ENCODE data around the gene NPC1.
"Not testable (repeated sequence)": the region's sequence is repeated elsewhere in the genome, so short reads cannot be mapped to it uniquely, and the experiment has no call there.

The NPC1 gene

DNA sequence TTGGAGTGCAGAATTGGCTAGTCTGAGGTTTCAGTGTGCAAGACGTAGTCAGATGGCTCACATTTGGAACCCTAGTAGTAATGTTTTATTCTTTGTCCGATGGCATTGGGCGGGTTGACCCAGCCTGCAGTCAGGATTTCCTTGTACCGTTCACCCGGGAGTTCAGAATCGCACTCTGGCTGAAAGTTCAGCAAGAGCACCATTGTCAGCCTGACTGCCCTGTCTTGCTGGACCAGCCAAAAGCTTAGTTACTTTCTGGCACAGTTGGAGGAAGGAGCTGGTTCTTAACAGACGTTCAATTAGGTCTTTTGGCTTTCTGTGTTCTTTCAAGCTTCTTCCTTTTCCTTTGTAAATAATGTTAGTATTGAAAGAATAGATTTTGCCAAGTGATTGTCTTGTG, 64.4 kb downstream of the NPC1 start:
- TF ChIP-seq, protein P1, sequence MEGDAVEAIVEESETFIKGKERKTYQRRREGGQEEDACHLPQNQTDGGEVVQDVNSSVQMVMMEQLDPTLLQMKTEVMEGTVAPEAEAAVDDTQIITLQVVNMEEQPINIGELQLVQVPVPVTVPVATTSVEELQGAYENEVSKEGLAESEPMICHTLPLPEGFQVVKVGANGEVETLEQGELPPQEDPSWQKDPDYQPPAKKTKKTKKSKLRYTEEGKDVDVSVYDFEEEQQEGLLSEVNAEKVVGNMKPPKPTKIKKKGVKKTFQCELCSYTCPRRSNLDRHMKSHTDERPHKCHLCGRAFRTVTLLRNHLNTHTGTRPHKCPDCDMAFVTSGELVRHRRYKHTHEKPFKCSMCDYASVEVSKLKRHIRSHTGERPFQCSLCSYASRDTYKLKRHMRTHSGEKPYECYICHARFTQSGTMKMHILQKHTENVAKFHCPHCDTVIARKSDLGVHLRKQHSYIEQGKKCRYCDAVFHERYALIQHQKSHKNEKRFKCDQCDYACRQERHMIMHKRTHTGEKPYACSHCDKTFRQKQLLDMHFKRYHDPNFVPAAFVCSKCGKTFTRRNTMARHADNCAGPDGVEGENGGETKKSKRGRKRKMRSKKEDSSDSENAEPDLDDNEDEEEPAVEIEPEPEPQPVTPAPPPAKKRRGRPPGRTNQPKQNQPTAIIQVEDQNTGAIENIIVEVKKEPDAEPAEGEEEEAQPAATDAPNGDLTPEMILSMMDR (IDR thresholded peaks at IDR 0.05; ENCODE audit: low read depth, low read length): no peak
- H3K4me3 ChIP-seq (ENCODE audit: low read depth, low read length): no peak overlapping the region

DNA sequence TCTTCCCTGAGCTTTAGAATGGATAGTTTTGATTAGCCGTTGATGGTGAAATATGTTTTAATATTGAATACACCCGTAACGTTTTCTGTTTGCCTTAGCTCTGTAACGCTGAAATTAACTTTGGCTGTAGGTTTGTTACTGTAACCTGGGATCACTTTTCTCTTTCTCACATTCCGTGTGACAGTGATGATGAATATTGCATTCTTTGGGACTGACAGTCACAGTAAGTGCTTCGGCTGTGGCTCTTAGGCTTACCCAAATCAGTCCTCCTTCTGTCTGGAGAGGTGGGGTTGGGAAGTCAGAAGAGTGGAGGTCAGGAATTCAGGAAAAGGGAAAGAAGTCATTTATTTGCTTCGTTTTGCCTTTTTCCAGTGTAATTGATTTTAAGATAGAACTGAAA, 65.0 kb downstream of the NPC1 start:
- no peak overlapping the region for H3K4me3 ChIP-seq (ENCODE audit: low read depth, low read length)
- TF ChIP-seq, protein P1 (IDR thresholded peaks at IDR 0.05; ENCODE audit: low read depth, low read length): no peak

DNA sequence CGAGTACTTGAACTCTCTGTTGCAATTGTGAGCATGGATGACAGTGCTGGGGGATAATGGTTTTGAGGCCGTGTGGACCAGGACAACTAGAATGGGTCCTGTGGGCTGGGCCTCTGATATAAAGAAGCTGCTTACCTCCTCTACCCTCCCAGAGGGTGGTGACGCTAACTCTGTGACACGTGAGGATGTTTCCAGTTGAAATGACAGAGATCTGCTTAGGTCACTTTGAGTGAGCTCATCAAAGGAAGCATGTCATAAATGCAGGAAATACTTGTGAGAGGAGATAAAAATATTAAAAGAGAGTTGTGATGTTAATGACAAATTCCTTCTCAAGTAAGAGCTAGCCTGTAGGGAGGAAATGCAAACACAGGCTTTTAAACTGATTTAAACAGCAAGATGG, 66.6 kb downstream of the NPC1 start:
- TF ChIP-seq, protein P1 (IDR thresholded peaks at IDR 0.05; ENCODE audit: low read depth, low read length): no peak
- no peak overlapping the region for H3K4me3 ChIP-seq (ENCODE audit: low read depth, low read length)

DNA sequence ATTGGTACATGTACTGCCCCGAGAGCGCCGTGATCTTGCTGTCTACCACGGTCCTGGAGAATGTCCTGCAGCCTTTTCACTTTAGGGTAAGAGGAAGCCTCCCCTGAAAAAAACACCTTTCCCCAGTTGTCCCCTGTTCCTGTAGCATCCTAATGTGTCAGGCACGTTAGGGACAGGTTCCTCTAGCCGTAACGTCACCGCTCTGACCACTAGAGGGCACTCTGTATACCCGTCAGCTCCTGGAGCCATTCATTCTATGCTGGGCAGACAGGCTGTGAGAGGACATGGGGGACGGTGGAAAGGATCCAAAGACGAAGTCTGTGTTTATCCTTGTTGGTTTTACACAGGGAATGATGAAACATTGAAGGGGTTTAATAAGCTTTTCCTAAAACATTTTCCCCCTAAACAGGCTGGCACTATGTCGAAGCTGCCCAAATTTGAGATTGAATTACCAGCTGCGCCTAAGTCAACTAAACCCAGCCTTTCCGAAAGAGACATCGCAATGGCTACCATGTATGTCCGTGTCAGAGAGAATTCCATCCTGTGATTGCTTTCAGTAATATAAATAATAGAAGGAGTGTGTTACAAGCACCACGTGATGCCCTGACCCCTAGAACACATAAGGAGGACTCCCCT, 70.3 kb downstream of the NPC1 start:
- TF ChIP-seq, protein P1 (IDR thresholded peaks at IDR 0.05; ENCODE audit: low read depth, low read length): peak; percentile 93
- no peak overlapping the region for H3K4me3 ChIP-seq (ENCODE audit: low read depth, low read length)

DNA sequence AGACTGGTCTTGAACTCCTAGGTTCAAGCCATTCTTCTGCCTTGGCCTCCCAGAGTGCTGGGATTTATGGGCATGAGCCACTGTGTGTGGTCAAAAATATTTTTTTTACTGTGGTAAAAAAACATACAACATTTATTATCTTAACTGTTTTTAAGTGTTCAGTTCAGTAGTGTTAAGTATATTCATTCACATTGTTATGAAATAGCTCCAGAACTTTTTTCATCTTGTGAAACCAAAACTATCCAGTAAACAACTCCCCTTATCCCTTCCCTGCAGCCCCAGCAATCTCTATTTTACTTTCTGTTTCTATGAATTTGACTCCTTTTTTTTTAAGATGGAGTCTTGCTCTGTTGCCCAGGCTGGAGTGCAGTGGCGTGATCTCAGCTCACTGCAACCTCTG, 73.7 kb downstream of the NPC1 start:
- H3K4me3 ChIP-seq (ENCODE audit: low read depth, low read length): no peak overlapping the region
- TF ChIP-seq, protein P1 (IDR thresholded peaks at IDR 0.05; ENCODE audit: low read depth, low read length): no peak

DNA sequence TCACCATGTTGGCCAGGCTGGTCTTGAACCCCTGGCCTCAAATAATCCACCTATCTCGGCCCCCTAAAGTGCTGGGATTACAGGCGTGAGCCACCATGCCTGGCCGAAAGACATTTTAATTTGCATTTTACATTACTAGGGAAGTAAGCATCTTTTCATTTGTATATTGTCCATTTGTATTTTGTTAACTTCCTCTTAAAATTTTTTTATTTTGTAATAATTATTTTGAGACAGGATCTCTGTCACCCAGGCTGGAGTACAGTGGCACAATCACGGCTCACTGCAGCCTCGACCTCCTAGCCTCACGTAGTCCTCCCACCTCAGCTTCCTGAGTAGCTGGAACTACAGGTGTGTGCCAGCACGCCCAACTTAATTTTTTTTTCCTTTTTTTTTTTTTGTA, 74.1 kb downstream of the NPC1 start:
- not testable (repeated sequence) for H3K4me3 ChIP-seq (ENCODE audit: low read depth, low read length)

DNA sequence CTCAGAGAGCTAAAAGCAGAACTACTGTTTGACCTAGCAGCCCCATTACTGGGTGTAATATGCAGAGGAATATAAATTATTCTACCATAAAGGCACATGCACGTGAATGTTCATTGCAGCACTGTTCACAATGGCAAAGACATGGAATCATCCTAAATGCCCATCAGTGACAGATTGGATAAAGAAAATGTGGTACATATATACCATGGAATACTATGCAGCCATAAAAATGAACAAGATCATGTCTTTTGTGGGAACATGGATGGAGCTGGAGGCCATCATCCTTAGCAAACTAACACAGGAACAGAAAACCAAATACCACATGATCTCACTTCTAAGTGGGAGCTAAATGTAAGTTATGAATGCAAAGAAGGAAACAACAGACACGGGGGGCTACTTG, 75.4 kb downstream of the NPC1 start:
- H3K4me3 ChIP-seq (ENCODE audit: low read depth, low read length): not testable (repeated sequence)

DNA sequence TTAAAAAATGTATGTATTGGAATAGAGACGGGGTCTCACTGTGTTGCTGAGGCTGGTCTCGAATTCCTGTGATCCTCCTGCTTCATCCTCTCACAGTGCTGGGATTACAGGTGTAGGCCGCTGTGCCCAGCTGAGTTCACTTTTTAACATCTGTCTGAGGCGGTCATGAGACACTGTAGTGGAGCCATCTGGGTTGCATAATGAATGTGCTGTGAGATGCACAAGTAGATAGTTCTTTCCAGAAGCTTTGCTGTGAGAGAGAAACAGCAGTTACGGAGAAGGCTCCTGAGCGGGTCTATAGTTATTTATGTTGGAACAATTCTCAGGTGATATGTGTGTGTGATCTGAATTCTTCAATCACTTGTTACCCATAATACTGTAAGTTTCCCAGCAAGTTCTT, 79.9 kb downstream of the NPC1 start:
- H3K4me3 ChIP-seq (ENCODE audit: low read depth, low read length): no peak overlapping the region
- TF ChIP-seq, protein P1 (IDR thresholded peaks at IDR 0.05; ENCODE audit: low read depth, low read length): no peak

Data from WI38 (cell line).